Measurements from ENCODE around the gene PPM1E. TPM values are rescaled to one million over a fixed set of nuclear protein-coding genes. Genes with fewer than 3 reads are reported as not detected.

PPM1E gene
- total RNA-seq, 2 experiments from 2014 or later: 0.19 to 0.40 TPM

DNA sequence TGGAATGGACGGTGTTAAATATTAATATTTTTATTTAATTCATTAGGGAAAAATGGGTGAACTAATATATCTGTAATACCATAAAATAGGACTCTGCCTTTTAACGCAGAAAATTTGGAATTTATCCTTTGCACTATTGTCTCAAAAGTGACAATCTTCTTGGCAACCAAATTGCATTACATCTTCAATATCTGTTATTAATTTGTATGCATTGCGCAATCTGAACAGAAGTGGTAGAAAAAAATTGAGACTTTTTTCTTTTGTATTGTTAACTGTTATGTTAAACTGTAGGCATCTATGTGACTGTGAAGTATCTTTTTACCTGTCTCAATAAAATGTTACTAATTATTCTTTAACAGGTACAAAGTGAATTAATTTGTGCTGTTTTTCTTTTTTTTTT lies 55.6 kb downstream of the PPM1E start:
- H3K4me1 ChIP-seq (ENCODE audit: insufficient read depth, low read length, poor library complexity, severe bottlenecking): no peaks in the 10 kb centered on the region
- H3K79me2 ChIP-seq (ENCODE audit: insufficient read depth, low read depth, low read length): no peaks in the 10 kb centered on the region
- H3K9me2 ChIP-seq (ENCODE audit: insufficient read depth, low read length): no peaks in the 10 kb centered on the region
- TF ChIP-seq EZH2phosphoT487 (IDR thresholded peaks at IDR 0.05; ENCODE audit: borderline replicate concordance, low read depth, low read length): no peak
- TF ChIP-seq, protein P1, sequence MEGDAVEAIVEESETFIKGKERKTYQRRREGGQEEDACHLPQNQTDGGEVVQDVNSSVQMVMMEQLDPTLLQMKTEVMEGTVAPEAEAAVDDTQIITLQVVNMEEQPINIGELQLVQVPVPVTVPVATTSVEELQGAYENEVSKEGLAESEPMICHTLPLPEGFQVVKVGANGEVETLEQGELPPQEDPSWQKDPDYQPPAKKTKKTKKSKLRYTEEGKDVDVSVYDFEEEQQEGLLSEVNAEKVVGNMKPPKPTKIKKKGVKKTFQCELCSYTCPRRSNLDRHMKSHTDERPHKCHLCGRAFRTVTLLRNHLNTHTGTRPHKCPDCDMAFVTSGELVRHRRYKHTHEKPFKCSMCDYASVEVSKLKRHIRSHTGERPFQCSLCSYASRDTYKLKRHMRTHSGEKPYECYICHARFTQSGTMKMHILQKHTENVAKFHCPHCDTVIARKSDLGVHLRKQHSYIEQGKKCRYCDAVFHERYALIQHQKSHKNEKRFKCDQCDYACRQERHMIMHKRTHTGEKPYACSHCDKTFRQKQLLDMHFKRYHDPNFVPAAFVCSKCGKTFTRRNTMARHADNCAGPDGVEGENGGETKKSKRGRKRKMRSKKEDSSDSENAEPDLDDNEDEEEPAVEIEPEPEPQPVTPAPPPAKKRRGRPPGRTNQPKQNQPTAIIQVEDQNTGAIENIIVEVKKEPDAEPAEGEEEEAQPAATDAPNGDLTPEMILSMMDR (conservative IDR thresholded peaks at IDR 0.05; ENCODE audit: low read length): no peak
- H3K4me2 ChIP-seq (ENCODE audit: low read length): no peak overlapping the region
- CTCF ChIA-PET (ENCODE audit: unreplicated experiment): no interaction called here
- no peak overlapping the region for H3K27ac ChIP-seq (ENCODE audit: low read depth, low read length, poor library complexity, severe bottlenecking)
- H3K9me3 ChIP-seq (ENCODE audit: low read length): no peaks in the 10 kb centered on the region
- intact Hi-C loops (cut with micrococcal nuclease; ENCODE audit: unreplicated experiment): no loop called here
- no TSS peak for BruUV-seq (replicated peaks)
- H3K36me3 ChIP-seq (ENCODE audit: insufficient read depth, low read length): no peaks in the 10 kb centered on the region
- no peak overlapping the region for H2AFZ ChIP-seq (ENCODE audit: low read length)
- no peak overlapping the region for H3K4me3 ChIP-seq (ENCODE audit: low read depth, low read length, poor library complexity, severe bottlenecking)
- H4K20me1 ChIP-seq (ENCODE audit: insufficient read depth, low read length): no peaks in the 10 kb centered on the region
- POLR2A ChIA-PET: no interaction called here
- no peak for DNase-seq (ENCODE audit: low spot score)

DNA sequence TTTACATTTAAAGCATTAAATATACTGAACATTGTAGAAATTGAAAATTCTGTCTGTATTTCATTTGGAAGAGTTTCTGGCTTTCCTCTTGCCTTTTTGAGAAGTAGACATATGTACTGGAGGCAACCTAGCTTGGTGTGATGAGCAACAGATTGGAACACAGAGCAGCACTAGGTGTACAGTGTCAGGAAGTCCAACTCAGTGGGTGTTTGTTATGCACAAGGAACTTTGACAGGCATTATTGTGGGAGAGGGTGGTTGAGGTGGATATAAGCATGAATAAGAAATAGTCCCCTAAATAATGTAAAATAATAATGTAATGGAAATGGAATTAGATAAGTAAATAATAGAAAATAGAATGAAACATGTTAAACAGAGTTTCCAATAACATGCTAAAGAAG lies 58.1 kb downstream of the PPM1E start:
- no peaks in the 10 kb centered on the region for H3K9me3 ChIP-seq (ENCODE audit: low read length)
- no TSS peak for BruUV-seq (replicated peaks)
- POLR2A ChIA-PET: interaction anchor here (0.6 kb wide), 1 partner anchor 51 kb away, joined by 5 read pairs; no protein-coding TSS in a partner anchor

DNA sequence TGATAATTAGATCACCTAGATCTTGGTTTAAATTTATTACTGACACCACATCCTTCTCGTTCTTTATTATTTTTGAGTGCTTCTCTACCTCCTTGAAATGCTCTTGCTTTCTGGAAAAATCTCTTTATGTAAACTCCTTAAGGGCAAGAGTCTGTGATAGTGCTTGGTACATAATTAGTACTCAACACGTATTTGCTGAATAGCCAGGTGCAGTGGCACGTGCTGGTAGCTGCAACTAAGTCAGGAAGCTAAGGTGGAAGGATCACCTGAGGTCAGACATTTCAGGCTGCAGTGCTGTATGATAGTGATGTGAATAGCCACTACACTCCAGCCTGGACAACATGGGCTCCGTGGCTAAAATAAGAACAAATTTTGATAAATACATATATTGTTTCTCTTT lies 63.0 kb downstream of the PPM1E start:
- no peaks in the 10 kb centered on the region for H3K9me3 ChIP-seq (ENCODE audit: low read length)
- TF ChIP-seq, protein P1 (conservative IDR thresholded peaks at IDR 0.05; ENCODE audit: low read length): no peak
- no peak for TF ChIP-seq EZH2phosphoT487 (IDR thresholded peaks at IDR 0.05; ENCODE audit: borderline replicate concordance, low read depth, low read length)
- ChIA-PET CTCF (ENCODE audit: unreplicated experiment) (no interaction called here), POLR2A (no interaction called here)
- H3K4me1 ChIP-seq (ENCODE audit: insufficient read depth, low read length, poor library complexity, severe bottlenecking): no peaks in the 10 kb centered on the region
- intact Hi-C loops (cut with micrococcal nuclease; ENCODE audit: unreplicated experiment): no loop called here
- no peak overlapping the region for H2AFZ ChIP-seq (ENCODE audit: low read length)
- H3K4me2 ChIP-seq (ENCODE audit: low read length): no peak overlapping the region
- BruUV-seq (replicated peaks): no TSS peak
- no peaks in the 10 kb centered on the region for H4K20me1 ChIP-seq (ENCODE audit: insufficient read depth, low read length)
- H3K79me2 ChIP-seq (ENCODE audit: insufficient read depth, low read depth, low read length): no peaks in the 10 kb centered on the region
- no peak overlapping the region for H3K4me3 ChIP-seq (ENCODE audit: low read depth, low read length, poor library complexity, severe bottlenecking)
- no peaks in the 10 kb centered on the region for H3K9me2 ChIP-seq (ENCODE audit: insufficient read depth, low read length)
- no peak overlapping the region for H3K27ac ChIP-seq (ENCODE audit: low read depth, low read length, poor library complexity, severe bottlenecking)
- no peak for DNase-seq (ENCODE audit: low spot score)
- H3K36me3 ChIP-seq (ENCODE audit: insufficient read depth, low read length): no peaks in the 10 kb centered on the region

More for the DNA sequence above, 58.1 kb downstream of the PPM1E start:
- Histone ChIP-seq H3K4me3 (ENCODE audit: low read depth, low read length, poor library complexity, severe bottlenecking) (no peak overlapping the region), H3K9me2 (ENCODE audit: insufficient read depth, low read length) (no peaks in the 10 kb centered on the region), H3K36me3 (ENCODE audit: insufficient read depth, low read length) (no peaks in the 10 kb centered on the region), H3K4me1 (ENCODE audit: insufficient read depth, low read length, poor library complexity, severe bottlenecking) (no peaks in the 10 kb centered on the region), H3K27ac (ENCODE audit: low read depth, low read length, poor library complexity, severe bottlenecking) (no peak overlapping the region), H2AFZ (ENCODE audit: low read length) (no peak overlapping the region), H3K4me2 (ENCODE audit: low read length) (no peak overlapping the region), H3K79me2 (ENCODE audit: insufficient read depth, low read depth, low read length) (no peaks in the 10 kb centered on the region), H4K20me1 (ENCODE audit: insufficient read depth, low read length) (no peaks in the 10 kb centered on the region)
- TF ChIP-seq EZH2phosphoT487 (IDR thresholded peaks at IDR 0.05; ENCODE audit: borderline replicate concordance, low read depth, low read length): no peak
- TF ChIP-seq, protein P1 (conservative IDR thresholded peaks at IDR 0.05; ENCODE audit: low read length): no peak
- no peak for DNase-seq (ENCODE audit: low spot score)
- intact Hi-C loops (cut with micrococcal nuclease; ENCODE audit: unreplicated experiment): no loop called here
- CTCF ChIA-PET (ENCODE audit: unreplicated experiment): no interaction called here
